Measurements from ENCODE around the gene RANBP1.

The RANBP1 gene

DNA sequence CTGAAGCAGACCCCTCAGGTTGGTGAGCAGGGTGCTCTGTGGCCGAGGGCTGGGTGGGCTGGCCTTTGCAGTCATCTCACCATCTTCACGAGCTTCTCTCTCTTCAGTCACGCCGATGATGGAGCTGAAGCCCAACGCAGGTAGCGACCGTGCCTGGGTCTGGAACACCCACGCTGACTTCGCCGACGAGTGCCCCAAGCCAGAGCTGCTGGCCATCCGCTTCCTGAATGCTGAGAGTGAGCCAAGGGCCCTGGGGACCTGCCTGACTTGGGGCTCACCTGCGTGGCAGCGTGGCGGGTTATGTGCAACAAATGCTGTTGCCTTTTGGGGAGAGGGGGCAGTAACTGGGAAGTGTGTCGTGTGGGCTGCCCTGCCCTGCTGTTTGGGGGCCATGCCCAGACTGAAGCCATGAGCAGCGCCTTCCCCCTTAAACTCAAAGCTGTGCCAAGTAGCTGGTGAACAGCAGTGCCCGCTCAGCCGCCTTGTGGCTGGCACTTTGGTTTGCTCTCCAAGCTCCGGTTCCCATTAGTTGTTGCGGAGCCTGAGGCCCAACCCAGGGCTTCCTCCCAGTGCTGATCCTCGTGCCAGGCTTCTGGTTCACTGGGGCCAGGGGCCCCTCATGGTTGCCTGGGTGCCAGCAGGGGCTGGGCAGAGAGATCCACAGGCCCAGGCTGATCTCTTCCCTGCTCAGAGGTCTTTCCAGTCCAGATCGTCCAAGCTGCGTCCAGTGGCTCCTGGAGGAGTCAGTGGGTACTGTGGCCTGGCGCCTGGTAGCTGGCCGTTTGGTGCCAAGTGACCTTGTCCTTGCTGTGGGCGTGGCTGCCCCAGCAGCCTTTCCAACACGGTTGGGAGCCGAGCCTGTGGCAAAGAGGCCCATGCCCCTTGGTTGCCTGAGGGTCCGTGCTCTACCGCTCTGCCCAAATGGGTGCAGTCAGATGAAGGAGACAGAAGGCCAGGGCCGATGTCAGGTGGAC, 9.6 kb downstream of the RANBP1 start:
- DNase-seq, result no peak

DNA sequence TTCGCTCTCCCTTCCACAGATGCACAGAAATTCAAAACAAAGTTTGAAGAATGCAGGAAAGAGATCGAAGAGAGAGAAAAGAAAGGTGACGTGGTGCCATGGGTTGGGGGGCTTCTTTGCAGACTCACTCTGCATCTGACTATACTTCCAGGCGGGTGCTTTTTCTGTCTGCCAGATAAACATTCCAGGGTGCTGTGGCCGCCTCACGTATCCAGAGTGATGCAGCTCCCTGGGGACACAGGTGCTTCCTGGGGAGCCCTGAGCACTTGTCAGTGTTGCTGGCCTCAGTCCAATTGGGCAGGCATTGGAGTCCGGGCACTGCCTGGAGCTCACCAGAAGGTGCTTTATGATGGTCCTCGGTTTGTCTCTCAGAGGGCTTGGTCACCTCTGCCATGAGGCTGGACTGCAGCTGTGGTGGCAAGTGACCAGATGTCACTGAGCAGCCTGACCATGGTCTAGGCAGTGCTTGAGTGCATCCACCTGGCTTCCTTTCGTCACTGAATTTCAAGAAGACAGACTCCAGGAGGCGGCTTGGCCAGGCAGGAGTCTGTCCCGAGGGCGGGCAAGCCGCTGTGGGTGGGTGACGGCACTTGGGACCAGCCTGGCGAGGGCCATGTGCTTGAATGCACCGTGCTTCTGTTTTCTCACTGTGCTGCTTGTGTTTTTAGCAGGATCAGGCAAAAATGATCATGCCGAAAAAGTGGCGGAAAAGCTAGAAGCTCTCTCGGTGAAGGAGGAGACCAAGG, 10.6 kb downstream of the RANBP1 start:
- no peak for DNase-seq

- DNase-seq, result no peak
Measured at GRCh38 chr22:20127318-20127868, 11.5 kb downstream of the RANBP1 start.

GRCh38 chr22:20127869-20128618, 12.1 kb downstream of the RANBP1 start:
- DNase-seq, result no peak

DNA sequence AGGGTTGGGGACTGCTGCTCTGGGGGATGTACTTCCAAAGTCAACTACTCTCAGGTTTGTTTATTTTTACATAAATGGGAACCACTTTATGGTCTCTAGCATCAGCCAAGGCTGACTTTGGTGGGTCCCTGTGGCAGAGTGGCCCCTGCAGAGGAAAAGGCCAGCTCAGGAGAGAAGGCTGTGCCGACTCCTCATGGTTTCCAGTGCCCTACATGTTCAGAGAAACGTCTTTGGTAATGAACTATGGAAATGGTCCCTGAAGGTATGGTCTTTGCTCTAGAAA, 12.7 kb downstream of the RANBP1 start:
- no peak for DNase-seq

DNA sequence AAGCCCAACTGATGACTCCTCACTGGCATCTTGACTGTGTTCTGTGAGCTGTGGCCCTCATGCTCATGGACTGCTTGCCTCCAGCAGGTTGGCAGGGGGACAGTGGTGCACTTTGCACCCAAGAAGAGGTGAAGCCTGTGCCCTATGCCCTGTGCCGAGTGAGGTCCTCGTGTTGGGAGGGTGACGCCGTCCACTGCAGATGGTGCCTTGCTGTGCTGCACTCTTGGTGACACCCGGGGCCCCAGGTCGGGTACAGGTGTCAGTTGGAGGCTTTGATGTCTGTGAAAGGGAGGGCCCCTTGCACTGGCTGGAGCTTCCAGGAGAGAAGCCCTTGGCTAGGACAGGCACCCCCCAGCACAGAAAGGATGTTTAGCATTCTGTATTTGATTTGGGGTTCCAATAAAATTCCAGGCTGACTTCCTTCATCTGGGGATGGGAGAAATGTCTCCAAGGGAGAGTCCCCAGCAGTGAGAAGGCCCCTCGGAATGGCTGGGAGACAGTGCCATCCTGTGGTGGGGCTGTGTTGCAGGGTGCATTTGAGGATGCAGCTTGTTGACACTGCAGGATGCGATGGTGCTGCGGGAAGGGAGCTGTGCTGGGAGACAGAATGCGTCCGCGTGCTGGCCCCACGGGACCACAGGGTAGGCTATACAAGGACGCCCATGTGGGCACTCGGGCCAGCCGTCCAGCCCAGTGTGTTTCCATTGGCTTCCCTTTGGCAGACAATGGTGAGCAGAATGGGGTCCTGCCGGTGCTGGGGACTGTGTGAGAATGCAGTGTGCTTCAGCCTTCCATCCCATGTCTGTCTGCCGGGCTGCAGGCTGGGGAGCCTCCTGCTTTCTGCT, 13.2 kb downstream of the RANBP1 start:
- DNase-seq, result peak; percentile 37

- DNase-seq, result no peak
Measured at GRCh38 chr22:20129747-20130014, 13.8 kb downstream of the RANBP1 start.

- DNase-seq, result no peak
Measured at GRCh38 chr22:20130319-20130718, 14.4 kb downstream of the RANBP1 start.

GRCh38 chr22:20130731-20131596, 15.1 kb downstream of the RANBP1 start:
- peak; percentile 78 for DNase-seq

GRCh38 chr22:20131597-20131858, 15.6 kb downstream of the RANBP1 start, which contains the start of gene ZDHHC8:
ZDHHC8 (plus strand) TSS chr22:20131804; CDS start chr22:20131948, 144 bp downstream.
- DNase-seq, result peak; percentile 36

GRCh38 chr22:20131859-20132685, 16.2 kb downstream of the RANBP1 start:
- no peak for DNase-seq

- DNase-seq, result no peak
Measured at GRCh38 chr22:20132686-20133246, 16.9 kb downstream of the RANBP1 start.

DNA sequence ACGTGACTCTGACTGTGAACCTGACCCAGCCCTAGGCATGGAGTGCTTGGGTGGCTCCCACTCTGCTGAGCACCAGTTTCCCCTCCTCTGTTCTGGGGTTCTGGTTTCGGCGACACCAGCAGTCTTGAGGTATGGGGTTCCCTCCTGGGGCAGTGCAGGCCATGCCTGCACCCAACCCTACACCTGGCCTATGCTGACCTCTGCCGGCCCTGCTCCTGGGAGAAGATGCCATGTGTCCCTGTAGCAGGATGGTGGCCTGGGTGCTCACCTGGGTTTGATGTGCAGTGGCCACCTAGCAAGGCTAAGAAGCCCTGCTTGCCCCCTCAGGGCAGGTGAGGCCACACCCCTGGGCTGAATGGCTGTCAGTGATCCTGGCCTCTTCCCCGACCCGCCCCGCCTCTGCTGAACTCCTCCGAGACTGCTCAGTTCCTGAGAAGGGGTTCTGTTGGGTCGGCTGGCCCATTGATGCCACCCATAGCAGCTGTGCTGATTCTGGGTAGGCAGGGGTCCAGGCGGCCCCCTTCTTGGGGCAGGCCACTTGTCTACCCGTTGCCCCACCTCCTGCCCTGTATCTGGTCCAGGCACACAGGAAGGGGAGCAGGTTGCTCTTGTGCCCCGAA, 18.1 kb downstream of the RANBP1 start:
- DNase-seq, result no peak

GRCh38 chr22:20135265-20135664, 19.4 kb downstream of the RANBP1 start:
- DNase-seq, result no peak

- no peak for DNase-seq
Measured at GRCh38 chr22:20135806-20136602, 20.1 kb downstream of the RANBP1 start.

GRCh38 chr22:20136603-20136873, 20.6 kb downstream of the RANBP1 start:
- DNase-seq, result no peak

- DNase-seq, result no peak
Measured at GRCh38 chr22:20137113-20137512, 21.2 kb downstream of the RANBP1 start.

DNA sequence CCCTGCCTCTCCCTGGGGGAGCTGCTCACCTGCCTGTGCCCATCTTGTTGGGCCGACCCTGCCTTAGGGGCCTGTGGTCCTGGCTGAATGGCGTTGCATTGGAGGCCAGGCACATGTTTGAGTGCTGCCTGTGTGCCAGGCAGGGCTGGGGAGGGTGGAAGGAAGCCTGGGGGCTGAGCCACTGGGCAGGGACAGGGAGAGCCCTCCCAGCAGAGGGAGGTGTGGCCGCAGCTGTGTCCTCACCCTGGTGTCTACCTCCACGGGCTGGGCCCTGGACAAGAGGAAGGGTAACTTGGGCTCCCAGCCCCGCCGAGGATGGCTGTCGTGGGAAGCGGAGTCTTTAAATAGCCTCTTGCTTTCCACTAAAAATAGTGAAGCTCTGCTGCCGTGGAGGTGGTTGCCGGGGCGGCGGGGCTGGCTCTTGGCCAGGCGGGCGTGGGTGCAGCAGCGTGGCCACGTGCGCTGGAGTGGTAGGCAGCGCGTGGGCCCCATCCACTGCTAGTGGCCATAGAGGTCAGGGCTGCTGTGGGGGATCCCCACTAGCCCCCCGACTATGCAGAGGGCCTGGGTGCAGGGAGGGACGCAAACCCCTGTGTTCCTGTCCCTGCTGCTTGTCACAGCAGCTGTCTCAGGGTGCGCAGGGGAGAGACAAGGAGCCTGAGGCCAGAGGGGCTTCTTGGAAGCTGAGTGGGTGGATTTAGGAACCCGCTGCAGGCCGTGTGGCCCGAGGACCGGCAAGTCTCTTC, 21.9 kb downstream of the RANBP1 start:
- DNase-seq, result no peak

GRCh38 chr22:20138417-20138738, 22.5 kb downstream of the RANBP1 start:
- peak; percentile 16 for DNase-seq

Data from fibroblast of skin of right biceps (primary cell).